Endothelial cell of umbilical vein (primary cell): ENCODE data around the gene NKX2-3. TPM values are rescaled to one million over a fixed set of nuclear protein-coding genes. Genes with fewer than 3 reads are reported as not detected.

Experiments
- BruUV-seq: library from RNA; stranded (reverse); fragments of 400-500 nt; replicated peaks from 2 replicates; lab custom pipeline; 2021; lab: Mats Ljungman, UMichigan
- CTCF ChIA-PET: fragments of 300-600, 350-600 bp; sonication (Branson Sonifier 250); formaldehyde crosslinking; loops from one replicate; lab custom pipeline; 2021; ENCODE audit warnings: antibody characterized with exemption, inconsistent platforms; lab: Charles Lee
- POLR2A ChIA-PET: fragments of 300-600, 350-600 bp; sonication (Branson Sonifier 250); formaldehyde crosslinking; loops from one replicate; lab custom pipeline; 2021; ENCODE audit warnings: antibody characterized with exemption, inconsistent platforms; lab: Charles Lee
- DNase-seq: peaks from one replicate; pipeline ENCODE4 v3.0.0-alpha.2; 2011; ENCODE audit warnings: low read depth, low spot score
- FAIRE-seq: peaks from 2 replicates; lab custom pipeline; 2011; peaks lifted over from hg19 to GRCh38; lab: Jason Lieb, UNC
- H2AFZ ChIP-seq: 2 replicates; pipeline ENCODE4 v1.6.0; 2012; ENCODE audit warnings: low read depth, low read length, control low read depth, inconsistent platforms
- H3K27ac ChIP-seq: 2 replicates; pipeline ENCODE4 v1.5.1; 2011; ENCODE audit warnings: low read depth, mild to moderate bottlenecking, control low read depth, low read length, moderate library complexity; ENCODE audit not compliant: insufficient read depth
- H3K27me3 ChIP-seq, 2 experiments: 2 replicates each; pipeline versions ENCODE4 v1.6.0 to v1.6.1; 2011; ENCODE audit warnings: low read length in 2 of 2, mixed read lengths in 1 of 2; ENCODE audit not compliant: control insufficient read depth in 2 of 2, insufficient read depth in 2 of 2
- H3K36me3 ChIP-seq, 2 experiments: 2 replicates in 1 of 2; 3 replicates in 1 of 2; pipeline ENCODE4 v1.5.1; 2011; ENCODE audit warnings: low read length in 2 of 2, mild to moderate bottlenecking in 1 of 2, moderate library complexity in 1 of 2; ENCODE audit not compliant: control insufficient read depth in 2 of 2, insufficient read depth in 2 of 2; ENCODE audit errors: extremely low read depth in 1 of 2
- H3K4me1 ChIP-seq: 3 replicates; pipeline ENCODE4 v1.5.1; 2011; ENCODE audit warnings: mild to moderate bottlenecking, low read length; ENCODE audit not compliant: control insufficient read depth, insufficient read depth; ENCODE audit errors: extremely low read depth
- H3K4me2 ChIP-seq: 2 replicates; pipeline ENCODE4 v1.6.1; 2011; ENCODE audit warnings: low read length, control low read depth, mixed read lengths; ENCODE audit not compliant: insufficient read depth
- H3K4me3 ChIP-seq, 3 experiments: fragments of 200-600 bp in 1 of 3; sonication (generic), shearing (Covaris generic) in 1 of 3; replicated peaks in 1 of 3; 2 replicates each; pipeline ENCODE4 v1.5.1; 2011 to 2016; ENCODE audit warnings: control low read depth in 3 of 3, low read length in 3 of 3, mild to moderate bottlenecking in 2 of 3, inconsistent platforms in 1 of 3, low read depth in 1 of 3, moderate library complexity in 1 of 3; ENCODE audit not compliant: insufficient read depth in 1 of 3
- H3K79me2 ChIP-seq: 2 replicates; pipeline ENCODE4 v1.6.0; 2012; ENCODE audit warnings: low read length, inconsistent platforms; ENCODE audit not compliant: control insufficient read depth, insufficient read depth
- H3K9ac ChIP-seq: replicated peaks from 2 replicates; pipeline ENCODE3; 2011; ENCODE audit warnings: low read length, control low read depth; ENCODE audit not compliant: insufficient read depth; ENCODE audit errors: extremely low read depth
- H3K9me1 ChIP-seq: replicated peaks from 3 replicates; pipeline ENCODE4 v1.6.0; 2011; ENCODE audit warnings: mild to moderate bottlenecking, low read length; ENCODE audit not compliant: control insufficient read depth, insufficient read depth; ENCODE audit errors: extremely low read depth
- H3K9me3 ChIP-seq: replicated peaks from 2 replicates; pipeline ENCODE4 v1.5.1; 2012; ENCODE audit warnings: low read length, inconsistent platforms; ENCODE audit not compliant: control insufficient read depth, insufficient read depth
- H4K20me1 ChIP-seq: replicated peaks from 2 replicates; pipeline ENCODE3; 2011; ENCODE audit warnings: mild to moderate bottlenecking, low read length; ENCODE audit not compliant: control insufficient read depth, insufficient read depth; ENCODE audit errors: extremely low read depth
- EZH2 ChIP-seq: IDR thresholded peaks from 2 replicates; pipeline ENCODE4 v1.6.1; 2012; ENCODE audit warnings: borderline replicate concordance, low read depth, mild to moderate bottlenecking, moderate library complexity, low read length, inconsistent platforms; ENCODE audit not compliant: severe bottlenecking
- FOS ChIP-seq: IDR thresholded peaks from 2 replicates; pipeline ENCODE4 v1.6.1; 2011; ENCODE audit warnings: mild to moderate bottlenecking, low read length, moderate library complexity, borderline replicate concordance; ENCODE audit not compliant: insufficient read depth
- GATA2 ChIP-seq: IDR thresholded peaks from 2 replicates; pipeline ENCODE4 v1.7.0; 2011; ENCODE audit warnings: low read depth, mild to moderate bottlenecking, moderate library complexity, mixed read lengths, low read length; ENCODE audit not compliant: insufficient read length, insufficient read depth
- JUN ChIP-seq: IDR thresholded peaks from 2 replicates; pipeline ENCODE4 v1.6.1; 2011; ENCODE audit warnings: borderline replicate concordance, low read depth; ENCODE audit not compliant: insufficient read length, insufficient read depth
- MYC ChIP-seq: IDR thresholded peaks from one replicate; pipeline ENCODE4 v1.6.1; 2011; ENCODE audit warnings: mild to moderate bottlenecking, low read depth, low read length
- POLR2A ChIP-seq: IDR thresholded peaks from 2 replicates; pipeline ENCODE4 v1.6.1; 2012; ENCODE audit warnings: low read depth, mild to moderate bottlenecking, control low read depth, low read length
- POLR2AphosphoS5 ChIP-seq: IDR thresholded peaks from 2 replicates; pipeline ENCODE4 v1.6.1; 2012; ENCODE audit warnings: low read depth, mild to moderate bottlenecking, control low read depth, low read length, moderate library complexity; ENCODE audit not compliant: insufficient read depth
- dilution Hi-C: fragments of 300-500 bp; cut with MboI; formaldehyde crosslinking; loops from one replicate; pipeline ENCODE4 v1.15.0; 2019; ENCODE audit warnings: low sequenced_read_pairs; ENCODE audit not compliant: extremely low pct_ligation_motif_present
- intact Hi-C: fragments of 100-400 bp; cut with micrococcal nuclease; formaldehyde crosslinking; loops from one replicate; pipeline ENCODE4 v1.10.0; 2022
- polyA plus RNA-seq, 4 experiments: library from polyadenylated mRNA; depleted of rRNA in 3 of 4; stranded (reverse) in 3 of 4; unstranded in 1 of 4; fragments of >200 nt; gene quantifications; 2 replicates each; pipeline versions ENCODE4 v1.2.1 to v1.2.3, GENCODE V29; 2011 to 2012; ENCODE audit warnings: missing spikeins in 1 of 4
- total RNA-seq: library from RNA; stranded (reverse); gene quantifications from 2 replicates; pipeline ENCODE4 v1.2.3, GENCODE V29; 2021
- TF ChIP-seq, protein P1 (sequence below), 2 donors: IDR thresholded peaks; 1 replicate in 1 of 2; 2 replicates in 1 of 2; pipeline ENCODE4 v1.5.1; 2011; ENCODE audit warnings: low read length in 2 of 2, mild to moderate bottlenecking in 2 of 2, moderate library complexity in 2 of 2, control low read depth in 1 of 2, inconsistent platforms in 1 of 2, low read depth in 1 of 2; ENCODE audit not compliant: insufficient read depth in 1 of 2; ENCODE audit errors: extremely low read depth in 1 of 2
- TF ChIP-seq, protein P2 (sequence below): IDR thresholded peaks from 2 replicates; pipeline ENCODE4 v1.6.1; 2011; ENCODE audit not compliant: insufficient read depth, insufficient read length

NKX2-3 gene
- total and polyA plus RNA-seq, 2 donors (not counting 3 experiments of a cell fraction or from before 2014, with no cell fraction given), result not detected

- CTCF ChIA-PET, result interaction anchor here (1.0 to 2.6 kb wide), 2 partner anchors 91 to 135 kb away, joined by 3 to 9 read pairs; no protein-coding TSS in a partner anchor
- no peaks in the 10 kb centered on the region for H3K36me3 ChIP-seq
- H2AFZ ChIP-seq, result no peak overlapping the region
- H3K4me1 ChIP-seq, result no peaks in the 10 kb centered on the region
- FAIRE-seq (no peak), DNase-seq (no peak)
- no peaks in the 10 kb centered on the region for H3K9me3 ChIP-seq
- H4K20me1 ChIP-seq, result no peaks in the 10 kb centered on the region
- no peaks in the 10 kb centered on the region for H3K9me1 ChIP-seq
- intact Hi-C loops (loop anchor here (5.0 kb wide), 1 partner anchor 95 kb away; the partner anchor contains the start of gene GOT1), dilution Hi-C loops (no loop called here)
- no peak for TF ChIP-seq JUN
- TF ChIP-seq EZH2, result no peak
- TF ChIP-seq MYC, result no peak
- TF ChIP-seq GATA2, result no peak
- TF ChIP-seq, protein P1, sequence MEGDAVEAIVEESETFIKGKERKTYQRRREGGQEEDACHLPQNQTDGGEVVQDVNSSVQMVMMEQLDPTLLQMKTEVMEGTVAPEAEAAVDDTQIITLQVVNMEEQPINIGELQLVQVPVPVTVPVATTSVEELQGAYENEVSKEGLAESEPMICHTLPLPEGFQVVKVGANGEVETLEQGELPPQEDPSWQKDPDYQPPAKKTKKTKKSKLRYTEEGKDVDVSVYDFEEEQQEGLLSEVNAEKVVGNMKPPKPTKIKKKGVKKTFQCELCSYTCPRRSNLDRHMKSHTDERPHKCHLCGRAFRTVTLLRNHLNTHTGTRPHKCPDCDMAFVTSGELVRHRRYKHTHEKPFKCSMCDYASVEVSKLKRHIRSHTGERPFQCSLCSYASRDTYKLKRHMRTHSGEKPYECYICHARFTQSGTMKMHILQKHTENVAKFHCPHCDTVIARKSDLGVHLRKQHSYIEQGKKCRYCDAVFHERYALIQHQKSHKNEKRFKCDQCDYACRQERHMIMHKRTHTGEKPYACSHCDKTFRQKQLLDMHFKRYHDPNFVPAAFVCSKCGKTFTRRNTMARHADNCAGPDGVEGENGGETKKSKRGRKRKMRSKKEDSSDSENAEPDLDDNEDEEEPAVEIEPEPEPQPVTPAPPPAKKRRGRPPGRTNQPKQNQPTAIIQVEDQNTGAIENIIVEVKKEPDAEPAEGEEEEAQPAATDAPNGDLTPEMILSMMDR (IDR thresholded peaks at IDR 0.05; ENCODE audit: extremely low read depth in 1 of 2, insufficient read depth in 1 of 2, low read depth in 1 of 2, low read length in 2 of 2), result no peak
- TF ChIP-seq, protein P2, sequence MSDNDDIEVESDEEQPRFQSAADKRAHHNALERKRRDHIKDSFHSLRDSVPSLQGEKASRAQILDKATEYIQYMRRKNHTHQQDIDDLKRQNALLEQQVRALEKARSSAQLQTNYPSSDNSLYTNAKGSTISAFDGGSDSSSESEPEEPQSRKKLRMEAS, result no peak
- TF ChIP-seq POLR2A, result no peak
- TF ChIP-seq FOS, result no peak
- TF ChIP-seq POLR2AphosphoS5, result no peak
- no peak overlapping the region for H3K4me3 ChIP-seq
- H3K4me2 ChIP-seq, result no peak overlapping the region
- H3K9ac ChIP-seq, result no peak overlapping the region
- POLR2A ChIA-PET, result no interaction called here
- H3K27me3 ChIP-seq, result peaks cover 97 to 99% of the 10 kb centered on the region in 2 experiments
- H3K79me2 ChIP-seq, result no peaks in the 10 kb centered on the region
- no peak overlapping the region for H3K27ac ChIP-seq
- BruUV-seq, result no TSS peak
Measured at GRCh38 chr10:99526861-99527504, 5.8 kb upstream of the NKX2-3 start.
